ENCODE results near the gene RPTN.
A peak's percentile ranks its signal among the peaks of the same experiment; 100 is the strongest.

The RPTN gene, protein sequence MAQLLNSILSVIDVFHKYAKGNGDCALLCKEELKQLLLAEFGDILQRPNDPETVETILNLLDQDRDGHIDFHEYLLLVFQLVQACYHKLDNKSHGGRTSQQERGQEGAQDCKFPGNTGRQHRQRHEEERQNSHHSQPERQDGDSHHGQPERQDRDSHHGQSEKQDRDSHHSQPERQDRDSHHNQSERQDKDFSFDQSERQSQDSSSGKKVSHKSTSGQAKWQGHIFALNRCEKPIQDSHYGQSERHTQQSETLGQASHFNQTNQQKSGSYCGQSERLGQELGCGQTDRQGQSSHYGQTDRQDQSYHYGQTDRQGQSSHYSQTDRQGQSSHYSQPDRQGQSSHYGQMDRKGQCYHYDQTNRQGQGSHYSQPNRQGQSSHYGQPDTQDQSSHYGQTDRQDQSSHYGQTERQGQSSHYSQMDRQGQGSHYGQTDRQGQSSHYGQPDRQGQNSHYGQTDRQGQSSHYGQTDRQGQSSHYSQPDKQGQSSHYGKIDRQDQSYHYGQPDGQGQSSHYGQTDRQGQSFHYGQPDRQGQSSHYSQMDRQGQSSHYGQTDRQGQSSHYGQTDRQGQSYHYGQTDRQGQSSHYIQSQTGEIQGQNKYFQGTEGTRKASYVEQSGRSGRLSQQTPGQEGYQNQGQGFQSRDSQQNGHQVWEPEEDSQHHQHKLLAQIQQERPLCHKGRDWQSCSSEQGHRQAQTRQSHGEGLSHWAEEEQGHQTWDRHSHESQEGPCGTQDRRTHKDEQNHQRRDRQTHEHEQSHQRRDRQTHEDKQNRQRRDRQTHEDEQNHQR

GRCh38 chr1:152159144-152159543 is at the start of gene RPTN:
TSS of gene RPTN (minus strand) at chr1:152159228. CDS start at chr1:152157889, 1,339 bp downstream.
- no peak for DNase-seq (ENCODE audit: low read depth in 2 of 2)

- DNase-seq (ENCODE audit: low read depth in 2 of 2), result no peak
Observed at GRCh38 chr1:152198982-152199381, 40.0 kb upstream of the RPTN start.

GRCh38 chr1:152197361-152197941 is 38.4 kb upstream of the RPTN start:
- DNase-seq (ENCODE audit: low read depth in 2 of 2), result no peak

DNA sequence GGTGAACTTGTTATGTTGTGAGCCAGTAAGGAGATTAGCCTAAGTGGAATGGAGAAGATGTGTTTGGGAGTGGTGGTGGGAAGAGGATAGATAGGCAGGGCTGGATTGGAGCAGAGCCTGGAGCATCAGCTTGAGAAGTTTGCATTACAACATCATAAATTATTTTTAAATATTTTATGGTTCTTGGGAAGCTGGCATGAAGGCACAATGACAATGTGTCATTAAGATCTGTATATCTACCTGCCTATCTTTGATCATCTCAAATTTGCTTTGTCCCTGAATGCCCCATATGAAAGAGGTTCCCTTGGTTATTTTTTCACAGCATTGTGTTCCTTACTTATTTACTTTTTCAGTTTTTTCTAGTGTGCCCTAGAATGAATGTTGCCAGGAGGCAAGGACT is 32.7 kb upstream of the RPTN start:
- no peak for DNase-seq (ENCODE audit: low read depth in 2 of 2)

GRCh38 chr1:152191260-152191659 is 32.2 kb upstream of the RPTN start:
- DNase-seq (ENCODE audit: low read depth in 2 of 2), result no peak

GRCh38 chr1:152190589-152190988 is 31.6 kb upstream of the RPTN start:
- DNase-seq (ENCODE audit: low read depth in 2 of 2), result no peak

- DNase-seq (ENCODE audit: low read depth in 2 of 2), result peak; percentile 32 to 39
Observed at GRCh38 chr1:152189657-152190442, 30.8 kb upstream of the RPTN start.

GRCh38 chr1:152188673-152189591 is 29.9 kb upstream of the RPTN start:
- peak; percentile 55 to 58 for DNase-seq (ENCODE audit: low read depth in 2 of 2)

DNA sequence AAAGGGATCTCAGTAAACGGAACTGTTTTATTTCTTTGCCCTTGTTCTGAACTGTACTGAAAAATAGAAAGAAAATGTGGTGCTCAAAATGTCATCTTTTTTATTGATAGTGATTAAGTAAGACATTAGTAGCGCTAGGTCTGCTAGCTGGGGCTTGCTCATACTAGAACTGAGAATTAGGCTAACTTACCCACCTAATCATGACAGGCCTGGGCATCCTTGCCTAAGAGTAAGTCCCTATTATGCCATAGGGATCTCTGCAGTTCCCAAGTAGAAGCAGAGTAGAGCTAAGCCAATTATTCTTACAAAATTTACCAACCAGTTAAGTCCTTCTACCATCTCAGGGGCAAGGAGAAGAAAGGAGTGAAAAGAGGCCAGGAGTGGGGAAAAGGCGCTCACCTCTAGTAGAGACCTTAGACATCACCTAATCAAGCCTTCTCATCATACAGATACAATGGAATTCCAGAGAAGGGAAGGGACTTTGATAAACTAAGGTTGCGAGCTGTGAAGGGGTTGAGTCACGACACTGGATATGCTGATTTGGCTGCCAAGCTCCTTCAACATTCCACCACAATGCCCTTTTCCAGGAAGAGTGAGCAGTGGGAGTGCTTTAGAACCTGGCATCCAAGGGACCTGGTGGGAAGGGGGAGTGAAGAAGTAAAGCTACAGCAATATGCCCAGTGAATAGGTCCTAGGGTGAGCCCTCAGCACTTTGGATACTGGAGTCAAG is 27.7 kb upstream of the RPTN start:
- no peak for DNase-seq (ENCODE audit: low read depth in 2 of 2)

- no peak for DNase-seq (ENCODE audit: low read depth in 2 of 2)
Observed at GRCh38 chr1:152185544-152186391, 26.7 kb upstream of the RPTN start.

- DNase-seq (ENCODE audit: low read depth in 2 of 2), result no peak
Observed at GRCh38 chr1:152182944-152183361, 23.9 kb upstream of the RPTN start.

DNA sequence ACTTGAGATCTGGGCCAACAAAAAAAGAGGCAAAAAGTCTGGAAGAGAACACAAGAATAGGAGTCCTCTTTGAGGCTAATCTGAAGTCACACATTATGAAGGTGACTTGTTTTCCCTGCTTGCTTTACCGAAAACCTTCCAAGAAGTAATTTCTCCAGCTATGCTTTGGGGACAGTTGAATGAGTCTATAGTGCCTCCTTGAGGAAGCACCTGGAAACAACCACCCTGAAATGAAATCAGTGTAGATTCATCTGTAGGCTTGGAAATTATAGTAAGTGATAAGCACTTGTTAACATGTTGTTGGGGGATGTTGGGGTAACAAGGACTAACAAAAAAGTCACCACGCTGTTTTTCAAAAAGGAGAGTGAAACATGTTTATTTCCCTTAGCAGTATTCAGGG is 23.4 kb upstream of the RPTN start:
- no peak for DNase-seq (ENCODE audit: low read depth in 2 of 2)

GRCh38 chr1:152179566-152179965 is 20.5 kb upstream of the RPTN start:
- DNase-seq (ENCODE audit: low read depth in 2 of 2), result no peak

DNA sequence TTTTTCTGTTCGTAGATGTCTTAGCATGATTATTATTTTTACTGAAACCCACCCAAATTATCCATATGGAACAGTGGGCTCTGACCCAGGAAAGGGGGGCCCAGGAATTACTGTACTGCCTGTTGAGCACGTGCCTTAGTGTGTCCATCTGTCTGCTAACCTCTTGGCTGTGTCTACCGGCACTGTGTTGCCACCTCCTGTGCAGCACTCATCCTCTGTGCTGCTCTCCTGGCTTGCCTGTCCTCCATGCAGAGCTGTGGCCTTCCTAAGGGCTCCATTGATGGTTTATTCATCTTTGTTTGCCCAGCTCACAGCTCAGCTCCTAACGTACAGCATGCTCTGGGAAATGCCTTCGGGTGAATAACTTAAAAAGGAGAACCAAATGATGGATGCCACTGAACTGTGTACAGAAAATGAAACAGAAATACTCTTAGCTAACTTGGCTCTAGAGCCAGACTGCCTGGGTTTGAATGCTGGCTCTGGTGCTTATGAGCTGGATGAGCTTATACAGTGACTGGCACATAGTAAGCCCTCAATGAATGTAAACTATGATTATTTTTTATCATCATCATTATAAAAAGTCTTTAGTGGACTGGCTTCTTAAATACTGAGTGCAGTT is 11.4 kb upstream of the RPTN start:
- DNase-seq (ENCODE audit: low read depth in 2 of 2), result no peak

- DNase-seq (ENCODE audit: low read depth in 2 of 2), result no peak
Observed at GRCh38 chr1:152169366-152170025, 10.5 kb upstream of the RPTN start.

DNA sequence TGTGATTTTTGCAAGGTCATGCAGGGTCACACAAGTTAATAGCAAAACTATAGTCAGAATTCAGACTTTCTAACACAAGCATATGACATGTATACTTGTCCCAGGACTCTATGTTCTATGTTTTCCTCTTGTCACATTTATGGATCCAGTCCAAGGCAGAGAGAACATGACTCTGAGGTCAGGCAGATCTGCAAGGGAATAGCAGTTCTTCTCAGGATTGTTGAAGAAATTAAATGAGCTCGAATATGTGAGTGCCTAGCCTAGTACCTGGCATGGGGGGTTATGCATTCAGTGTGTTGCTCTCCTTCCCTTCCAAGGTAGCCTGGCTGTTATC is 9.5 kb upstream of the RPTN start:
- DNase-seq (ENCODE audit: low read depth in 2 of 2), result no peak

DNA sequence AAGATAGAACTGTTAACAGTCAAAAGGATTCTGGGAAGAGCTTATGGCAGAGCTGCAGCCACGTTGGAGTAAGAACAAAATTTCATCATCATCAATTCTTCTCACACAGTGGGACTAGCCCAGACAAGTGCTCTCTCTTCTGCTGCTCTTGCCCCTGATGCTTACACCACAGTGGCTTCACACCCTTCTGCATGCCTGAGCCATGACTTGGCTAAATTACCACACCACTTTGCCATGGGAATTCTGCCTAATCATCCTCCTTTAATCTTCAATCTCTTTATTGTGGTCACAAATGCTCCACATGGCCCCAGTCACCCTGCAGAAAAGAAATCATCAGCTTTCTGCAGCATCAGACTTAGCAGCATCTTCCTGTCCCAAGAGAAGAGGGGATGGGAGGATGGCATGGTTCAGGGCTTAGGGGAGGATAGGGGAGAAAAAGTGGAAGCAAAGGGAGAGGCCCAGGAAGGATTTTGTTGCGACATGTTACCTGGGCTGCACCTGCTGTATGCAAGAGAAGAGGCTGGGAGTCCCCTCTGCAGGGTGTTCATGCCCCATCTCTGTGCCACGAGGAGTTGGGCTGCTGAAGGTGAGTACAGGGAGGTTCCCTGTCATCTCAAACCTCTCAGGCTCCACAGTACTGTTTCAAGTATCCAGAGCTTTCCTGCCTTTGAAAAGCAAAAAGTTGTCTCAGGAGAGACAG is 9.0 kb upstream of the RPTN start:
- DNase-seq (ENCODE audit: low read depth in 2 of 2), result no peak

GRCh38 chr1:152166966-152167365 is 7.9 kb upstream of the RPTN start:
- no peak for DNase-seq (ENCODE audit: low read depth in 2 of 2)
